HL-60/S4 treated with retinoic acid at 250 ng/mL for 4 days and 3 days (cell line): Measurements from ENCODE around the gene NCL.

ENCODE experiments used
- in situ Hi-C: fragments of 300-500 bp; cut with MboI; formaldehyde crosslinking; loops from 2 replicates; pipeline ENCODE4 v1.7.0; 2022; ENCODE audit warnings: low sequenced_read_pairs

The NCL gene

GRCh38 chr2:231463698-231464575 is at the start of gene NCL:
TSS of gene NCL (minus strand) at chr2:231464484. CDS start at chr2:231464353, 131 bp downstream.
- in situ Hi-C loops, result no loop called here

- in situ Hi-C loops, result no loop called here
Measured at GRCh38 chr2:231513746-231514224, 49.5 kb upstream of the NCL start.

- in situ Hi-C loops, result no loop called here
Measured at GRCh38 chr2:231512222-231512621, 47.9 kb upstream of the NCL start.

GRCh38 chr2:231503766-231504165 is 39.5 kb upstream of the NCL start:
- in situ Hi-C loops, result no loop called here

- in situ Hi-C loops, result no loop called here
Measured at GRCh38 chr2:231502596-231502995, 38.3 kb upstream of the NCL start.

GRCh38 chr2:231497651-231498050 is 33.4 kb upstream of the NCL start:
- in situ Hi-C loops, result no loop called here

- in situ Hi-C loops, result no loop called here
Measured at GRCh38 chr2:231494669-231495068, 30.4 kb upstream of the NCL start.

- in situ Hi-C loops, result no loop called here
Measured at GRCh38 chr2:231490801-231491200, 26.5 kb upstream of the NCL start.

GRCh38 chr2:231489990-231490389 is 25.7 kb upstream of the NCL start:
- in situ Hi-C loops, result no loop called here

- in situ Hi-C loops, result no loop called here
Measured at GRCh38 chr2:231488331-231488730, 24.0 kb upstream of the NCL start.

GRCh38 chr2:231486851-231487596 is 22.7 kb upstream of the NCL start:
- in situ Hi-C loops, result no loop called here

- in situ Hi-C loops, result no loop called here
Measured at GRCh38 chr2:231483398-231484329, 19.4 kb upstream of the NCL start.

- in situ Hi-C loops, result no loop called here
Measured at GRCh38 chr2:231482806-231483391, 18.6 kb upstream of the NCL start.

- in situ Hi-C loops, result no loop called here
Measured at GRCh38 chr2:231480781-231481180, 16.5 kb upstream of the NCL start.

GRCh38 chr2:231479455-231479854 is 15.2 kb upstream of the NCL start:
- in situ Hi-C loops, result no loop called here

GRCh38 chr2:231476920-231477319 is 12.6 kb upstream of the NCL start:
- in situ Hi-C loops, result no loop called here

- in situ Hi-C loops, result no loop called here
Measured at GRCh38 chr2:231475965-231476364, 11.7 kb upstream of the NCL start.

- in situ Hi-C loops, result no loop called here
Measured at GRCh38 chr2:231472816-231473215, 8.5 kb upstream of the NCL start.

- in situ Hi-C loops, result no loop called here
Measured at GRCh38 chr2:231470246-231470900, 6.1 kb upstream of the NCL start.

- in situ Hi-C loops, result no loop called here
Measured at GRCh38 chr2:231469583-231469950, 5.3 kb upstream of the NCL start.
